ENCODE measurements around the gene CMIP.

CMIP gene

GRCh38 chr16:81570151-81570846 is 125.7 kb downstream of the CMIP start:
- Histone ChIP-seq H3K36me3 (no peaks in the 10 kb centered on the region), H3K27me3 (no peaks in the 10 kb centered on the region), H3K4me3 (no peak overlapping the region), H3K27ac (no peak overlapping the region), H3K4me1 (peaks cover 0 to 33% (median 9%) of the 10 kb centered on the region in 4 donors), H3K9me3 (no peaks in the 10 kb centered on the region)
- intact Hi-C loops (cut with DNase I; ENCODE audit: low total_unique reads): no loop called here
- no peak for DNase-seq
- TF ChIP-seq CTCF (IDR thresholded peaks at IDR 0.05): no peak

- Histone ChIP-seq H3K4me3 (no peak overlapping the region), H3K4me1 (peaks cover 0 to 33% (median 9%) of the 10 kb centered on the region in 4 donors), H3K27ac (no peak overlapping the region), H3K9me3 (no peaks in the 10 kb centered on the region), H3K27me3 (no peaks in the 10 kb centered on the region), H3K36me3 (no peaks in the 10 kb centered on the region)
- TF ChIP-seq CTCF (IDR thresholded peaks at IDR 0.05): no peak
- intact Hi-C loops (cut with DNase I; ENCODE audit: low total_unique reads): no loop called here
- no peak for DNase-seq
Observed at GRCh38 chr16:81571175-81571574, 126.6 kb downstream of the CMIP start.

GRCh38 chr16:81571592-81572385 is 127.2 kb downstream of the CMIP start:
- H3K4me3 ChIP-seq: no peak overlapping the region
- no peak for TF ChIP-seq CTCF (IDR thresholded peaks at IDR 0.05)
- H3K36me3 ChIP-seq: no peaks in the 10 kb centered on the region
- no peak overlapping the region for H3K27ac ChIP-seq
- DNase-seq: no peak
- intact Hi-C loops (cut with DNase I; ENCODE audit: low total_unique reads): no loop called here
- H3K4me1 ChIP-seq: peaks cover 0 to 33% (median 9%) of the 10 kb centered on the region in 4 donors
- no peaks in the 10 kb centered on the region for H3K9me3 ChIP-seq
- H3K27me3 ChIP-seq: no peaks in the 10 kb centered on the region

- Histone ChIP-seq H3K4me1 (peaks cover 0 to 33% (median 9%) of the 10 kb centered on the region in 4 donors), H3K36me3 (no peaks in the 10 kb centered on the region), H3K9me3 (no peaks in the 10 kb centered on the region), H3K27ac (no peak overlapping the region), H3K4me3 (no peak overlapping the region), H3K27me3 (no peaks in the 10 kb centered on the region)
- no peak for TF ChIP-seq CTCF (IDR thresholded peaks at IDR 0.05)
- intact Hi-C loops (cut with DNase I; ENCODE audit: low total_unique reads): no loop called here
- DNase-seq: no peak
Observed at GRCh38 chr16:81572386-81573144, 128.0 kb downstream of the CMIP start.

- H3K27me3 ChIP-seq: no peaks in the 10 kb centered on the region
- intact Hi-C loops (cut with DNase I; ENCODE audit: low total_unique reads): no loop called here
- H3K36me3 ChIP-seq: no peaks in the 10 kb centered on the region
- no peaks in the 10 kb centered on the region for H3K9me3 ChIP-seq
- no peak for DNase-seq
- no peak overlapping the region for H3K4me3 ChIP-seq
- H3K4me1 ChIP-seq: peaks cover 0 to 25% (median 3%) of the 10 kb centered on the region in 4 donors
- no peak for TF ChIP-seq CTCF (IDR thresholded peaks at IDR 0.05)
- H3K27ac ChIP-seq: no peak overlapping the region
Observed at GRCh38 chr16:81573533-81574020, 129.0 kb downstream of the CMIP start.
